K562 (cell line): Measurements from ENCODE around the gene DPH7. TPM values are rescaled to one million over a fixed set of nuclear protein-coding genes. Genes with fewer than 3 reads are reported as not detected.

ENCODE experiments used
- ARID1B ChIP-seq: fragments of 450-650 bp; IDR thresholded peaks from 2 replicates; pipeline ENCODE4 v1.6.1; 2016; ENCODE audit warnings: antibody characterized with exemption, mild to moderate bottlenecking, inconsistent platforms
- ATF3 ChIP-seq, 2 experiments: fragments of 450-650 bp in 1 of 2; sonication (generic) in 1 of 2; formaldehyde crosslinking in 1 of 2; IDR thresholded peaks in 1 of 2; conservative IDR thresholded peaks in 1 of 2; 2 replicates each; pipeline versions ENCODE4 v1.6.1 to v1.8.1; 2016 to 2023; ENCODE audit warnings: mild to moderate bottlenecking in 2 of 2, moderate library complexity in 2 of 2, inconsistent platforms in 1 of 2, missing genetic modification reagents in 1 of 2
- BDP1 ChIP-seq: IDR thresholded peaks from 3 replicates; pipeline ENCODE4 v1.6.1; 2011; ENCODE audit not compliant: insufficient read length, insufficient read depth
- BHLHE40 ChIP-seq: IDR thresholded peaks from 2 replicates; pipeline ENCODE4 v1.6.1; 2011; ENCODE audit warnings: low read length, improper control_type of control experiment
- BRCA1 ChIP-seq, 2 experiments: fragments of 450-650 bp in 1 of 2; sonication (generic) in 1 of 2; formaldehyde crosslinking in 1 of 2; IDR thresholded peaks; 2 replicates each; pipeline versions ENCODE4 v1.5.0 to v1.6.1; 2017 to 2020; ENCODE audit warnings: mild to moderate bottlenecking in 1 of 2, missing genetic modification reagents in 1 of 2
- CHD4 ChIP-seq: fragments of 200-600 bp; sonication (generic); IDR thresholded peaks from 3 replicates; pipeline ENCODE4 v1.6.1; 2012; ENCODE audit warnings: low read depth, mild to moderate bottlenecking, mixed read lengths, low read length, inconsistent platforms; ENCODE audit not compliant: insufficient read depth, insufficient replicate concordance, poor library complexity, severe bottlenecking
- GATAD2B ChIP-seq: fragments of 450-650 bp; IDR thresholded peaks from 2 replicates; pipeline ENCODE4 v1.6.1; 2017; ENCODE audit warnings: mild to moderate bottlenecking, borderline replicate concordance
- GTF2B ChIP-seq: IDR thresholded peaks from 2 replicates; pipeline ENCODE4 v1.6.1; 2011; ENCODE audit not compliant: insufficient read length; ENCODE audit errors: extremely low read depth
- KDM2B ChIP-seq: fragments of 250-450 bp; sonication (Bioruptor Pico); IDR thresholded peaks from 2 replicates; pipeline ENCODE4 v1.8.0; 2021; ENCODE audit warnings: mild to moderate bottlenecking, moderate library complexity
- NFXL1 ChIP-seq: fragments of 450-650 bp; formaldehyde crosslinking; IDR thresholded peaks from 2 replicates; pipeline ENCODE4 v1.4.0; 2021; ENCODE audit warnings: mild to moderate bottlenecking
- POLR2B ChIP-seq: fragments of 450-650 bp; IDR thresholded peaks from 2 replicates; pipeline ENCODE4 v1.6.1; 2018; ENCODE audit warnings: low read depth; ENCODE audit not compliant: partially characterized antibody
- SMARCA4 ChIP-seq: fragments of 450-650 bp; IDR thresholded peaks from 2 replicates; pipeline ENCODE4 v1.6.1; 2016
- SMARCE1 ChIP-seq: fragments of 450-650 bp; IDR thresholded peaks from 2 replicates; pipeline ENCODE4 v1.7.1; 2016; ENCODE audit warnings: mild to moderate bottlenecking
- THAP7 ChIP-seq: fragments of 250-450 bp; sonication (Bioruptor Pico); IDR thresholded peaks from 2 replicates; pipeline ENCODE4 v1.5.0; 2021
- ZNF644 ChIP-seq: fragments of 200-800 bp; sonication (Bioruptor generic); IDR thresholded peaks from 2 replicates; pipeline ENCODE4 v1.6.1; 2016; ENCODE audit warnings: low read depth, missing genetic modification characterization, missing compliant biosample characterization
- ZNF76 ChIP-seq: fragments of 250-450 bp; sonication (Bioruptor Pico); IDR thresholded peaks from 2 replicates; pipeline ENCODE4 v1.4.0; 2020; ENCODE audit warnings: mild to moderate bottlenecking, moderate library complexity, borderline replicate concordance
- ZNF780A ChIP-seq: fragments of 250-450 bp; sonication (Bioruptor Pico); IDR thresholded peaks from 2 replicates; pipeline ENCODE4 v1.5.0; 2021; ENCODE audit warnings: mild to moderate bottlenecking
- polyA plus RNA-seq, 8 experiments: library from polyadenylated mRNA; depleted of rRNA in 4 of 8; stranded (reverse) in 5 of 8; unstranded in 3 of 8; fragments of >200 nt; fragmentation: Nextera tagmentation in 2 of 8; fragmentation: Illumina TruSeq in 1 of 8; extraction: Ambion mirVana in 2 of 8; extraction: Trizol in 1 of 8; gene quantifications; 2 replicates each; pipeline versions ENCODE4 v1.2.1 to v1.2.3, GENCODE V29; 2011 to 2014; ENCODE audit warnings: inconsistent platforms in 1 of 8, missing spikeins in 1 of 8
- total RNA-seq, 7 experiments: library from RNA; depleted of rRNA in 6 of 7; stranded (reverse); fragments of >200 nt in 6 of 7; fragmentation: Illumina TruSeq in 2 of 7; extraction: Trizol in 2 of 7; gene quantifications; 2 replicates each; pipeline versions ENCODE4 v1.2.1 to v1.2.3, GENCODE V29; 2011 to 2021; ENCODE audit warnings: low replicate concordance in 1 of 7
- TF ChIP-seq, protein P1 (sequence below): fragments of 450-650 bp; IDR thresholded peaks from 2 replicates; pipeline ENCODE4 v1.6.1; 2016; ENCODE audit warnings: antibody characterized with exemption
- TF ChIP-seq, protein P2 (sequence below): IDR thresholded peaks from 2 replicates; pipeline ENCODE4 v1.6.1; 2014; ENCODE audit warnings: antibody characterized with exemption
- TF ChIP-seq, protein P3 (sequence below): fragments of 250-450 bp; sonication (Bioruptor Pico); IDR thresholded peaks from 2 replicates; pipeline ENCODE4 v1.5.0; 2021; ENCODE audit warnings: mild to moderate bottlenecking, borderline replicate concordance

DPH7 gene
- total and polyA plus RNA-seq, 9 of the 15 experiments (the other 6 are each of a cell fraction or from before 2014, with no cell fraction given) = 13.9 to 68.6 (median 41.3) TPM

- TF ChIP-seq, protein P1, sequence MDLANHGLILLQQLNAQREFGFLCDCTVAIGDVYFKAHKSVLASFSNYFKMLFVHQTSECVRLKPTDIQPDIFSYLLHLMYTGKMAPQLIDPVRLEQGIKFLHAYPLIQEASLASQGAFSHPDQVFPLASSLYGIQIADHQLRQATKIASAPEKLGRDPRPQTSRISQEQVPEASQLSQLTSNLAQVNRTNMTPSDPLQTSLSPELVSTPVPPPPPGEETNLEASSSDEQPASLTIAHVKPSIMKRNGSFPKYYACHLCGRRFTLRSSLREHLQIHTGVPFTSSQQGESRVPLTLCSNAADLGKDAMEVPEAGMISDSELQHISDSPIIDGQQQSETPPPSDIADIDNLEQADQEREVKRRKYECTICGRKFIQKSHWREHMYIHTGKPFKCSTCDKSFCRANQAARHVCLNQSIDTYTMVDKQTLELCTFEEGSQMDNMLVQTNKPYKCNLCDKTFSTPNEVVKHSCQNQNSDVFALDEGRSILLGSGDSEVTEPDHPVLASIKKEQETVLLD = 0 out of 2 replicates have a peak, but pooled peaks have one; percentile 47
- TF ChIP-seq KDM2B (no peak), GATAD2B (peak; percentile 58; the same call in 1 of the 2 replicates), ATF3 (IDR thresholded peaks at IDR 0.05) (peak; percentile 96), ATF3 (CRISPR knock-in tag; conservative IDR thresholded peaks at IDR 0.05) (peak; percentile 90), ZNF780A (CRISPR knock-in tag) (no peak), GTF2B (no peak), CHD4 (no peak), BDP1 (no peak), NFXL1 (CRISPR knock-in tag) (no peak), BRCA1 (IDR thresholded peaks at IDR 0.05) (no peak), BRCA1 (CRISPR knock-in tag; IDR thresholded peaks at IDR 0.05) (no peak), POLR2B (no peak), BHLHE40 (peak; percentile 92), ZNF76 (CRISPR knock-in tag) (no peak), SMARCA4 (peak; percentile 90), ARID1B (peak; percentile 79), THAP7 (CRISPR knock-in tag) (no peak), ZNF644 (tag) (no peak), SMARCE1 (peak; percentile 86)
- TF ChIP-seq, protein P2, sequence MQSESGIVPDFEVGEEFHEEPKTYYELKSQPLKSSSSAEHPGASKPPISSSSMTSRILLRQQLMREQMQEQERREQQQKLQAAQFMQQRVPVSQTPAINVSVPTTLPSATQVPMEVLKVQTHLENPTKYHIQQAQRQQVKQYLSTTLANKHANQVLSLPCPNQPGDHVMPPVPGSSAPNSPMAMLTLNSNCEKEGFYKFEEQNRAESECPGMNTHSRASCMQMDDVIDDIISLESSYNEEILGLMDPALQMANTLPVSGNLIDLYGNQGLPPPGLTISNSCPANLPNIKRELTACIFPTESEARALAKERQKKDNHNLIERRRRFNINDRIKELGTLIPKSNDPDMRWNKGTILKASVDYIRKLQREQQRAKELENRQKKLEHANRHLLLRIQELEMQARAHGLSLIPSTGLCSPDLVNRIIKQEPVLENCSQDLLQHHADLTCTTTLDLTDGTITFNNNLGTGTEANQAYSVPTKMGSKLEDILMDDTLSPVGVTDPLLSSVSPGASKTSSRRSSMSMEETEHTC = peak; percentile 70; the same call in 1 of the 2 replicates
- TF ChIP-seq, protein P3, sequence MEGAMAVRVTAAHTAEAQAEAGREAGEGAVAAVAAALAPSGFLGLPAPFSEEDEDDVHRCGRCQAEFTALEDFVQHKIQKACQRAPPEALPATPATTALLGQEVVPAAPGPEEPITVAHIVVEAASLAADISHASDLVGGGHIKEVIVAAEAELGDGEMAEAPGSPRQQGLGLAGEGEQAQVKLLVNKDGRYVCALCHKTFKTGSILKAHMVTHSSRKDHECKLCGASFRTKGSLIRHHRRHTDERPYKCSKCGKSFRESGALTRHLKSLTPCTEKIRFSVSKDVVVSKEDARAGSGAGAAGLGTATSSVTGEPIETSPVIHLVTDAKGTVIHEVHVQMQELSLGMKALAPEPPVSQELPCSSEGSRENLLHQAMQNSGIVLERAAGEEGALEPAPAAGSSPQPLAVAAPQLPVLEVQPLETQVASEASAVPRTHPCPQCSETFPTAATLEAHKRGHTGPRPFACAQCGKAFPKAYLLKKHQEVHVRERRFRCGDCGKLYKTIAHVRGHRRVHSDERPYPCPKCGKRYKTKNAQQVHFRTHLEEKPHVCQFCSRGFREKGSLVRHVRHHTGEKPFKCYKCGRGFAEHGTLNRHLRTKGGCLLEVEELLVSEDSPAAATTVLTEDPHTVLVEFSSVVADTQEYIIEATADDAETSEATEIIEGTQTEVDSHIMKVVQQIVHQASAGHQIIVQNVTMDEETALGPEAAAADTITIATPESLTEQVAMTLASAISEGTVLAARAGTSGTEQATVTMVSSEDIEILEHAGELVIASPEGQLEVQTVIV (CRISPR knock-in tag) = no peak
Measured at GRCh38 chr9:137511758-137512463, 66.8 kb downstream of the DPH7 start (continued).
